HG03354 (cell line): ENCODE data around the gene MYB.
"Not testable (repeated sequence)": the region's sequence is repeated elsewhere in the genome, so short reads cannot be mapped to it uniquely, and the experiment has no call there.

Source experiments
- ATAC-seq: cut with Tn5 transposase; IDR thresholded peaks from one replicate; pipeline ENCODE4 v1.9.1; 2021; ENCODE audit warnings: mild to moderate bottlenecking; ENCODE audit not compliant: unreplicated experiment, poor library complexity, severe bottlenecking

Gene MYB

GRCh38 chr6:135162678-135163439 lies 18.2 kb upstream of the MYB start:
- ATAC-seq: no peak

- peak; percentile 70 for ATAC-seq
These were observed 17.7 kb upstream of the MYB start for GRCh38 chr6:135163440-135163738.

GRCh38 chr6:135164387-135164786 lies 16.7 kb upstream of the MYB start:
- not testable (repeated sequence) for ATAC-seq

GRCh38 chr6:135165031-135165430 lies 16.1 kb upstream of the MYB start:
- ATAC-seq: no peak

- ATAC-seq: no peak
These were observed 14.6 kb upstream of the MYB start for GRCh38 chr6:135166515-135166914.

GRCh38 chr6:135167617-135168016 lies 13.5 kb upstream of the MYB start:
- ATAC-seq: no peak

- ATAC-seq: no peak
These were observed 12.3 kb upstream of the MYB start for GRCh38 chr6:135168766-135169165.

GRCh38 chr6:135170238-135170637 lies 10.9 kb upstream of the MYB start:
- ATAC-seq: peak; percentile 30

- peak; percentile 61 for ATAC-seq
These were observed 10.3 kb upstream of the MYB start for GRCh38 chr6:135170849-135171248.

GRCh38 chr6:135173242-135173988 lies 7.7 kb upstream of the MYB start:
- no peak for ATAC-seq

- ATAC-seq: no peak
These were observed 7.1 kb upstream of the MYB start for GRCh38 chr6:135173989-135174484.

GRCh38 chr6:135176058-135176457 lies 5.0 kb upstream of the MYB start:
- ATAC-seq: no peak

GRCh38 chr6:135176464-135176863 lies 4.6 kb upstream of the MYB start:
- ATAC-seq: no peak

- no peak for ATAC-seq
These were observed 1.7 kb upstream of the MYB start for GRCh38 chr6:135179372-135179771.

GRCh38 chr6:135179920-135180541 lies 1.1 kb upstream of the MYB start:
- ATAC-seq: no peak

- peak; percentile 3 for ATAC-seq
These were observed 394 bp downstream of the MYB start for GRCh38 chr6:135181333-135182070.

GRCh38 chr6:135182071-135183001 lies 1.2 kb downstream of the MYB start:
- peak; percentile 7 for ATAC-seq

GRCh38 chr6:135183002-135183531 lies 2.0 kb downstream of the MYB start:
- peak; percentile 57 for ATAC-seq
